Neural cell (in vitro differentiated cells): ENCODE results near the gene C1orf141. TPM values are rescaled to one million over a fixed set of nuclear protein-coding genes. Genes with fewer than 3 reads are reported as not detected.

ENCODE experiments used
- polyA plus RNA-seq: library from polyadenylated mRNA; depleted of rRNA; stranded (reverse); fragments of >200 nt; gene quantifications from 2 replicates; pipeline ENCODE4 v1.2.3, GENCODE V29; 2014
- small RNA-seq, 3 experiments: library from RNA; depleted of rRNA; stranded (forward); fragments of <200 nt; gene quantifications; one replicate each; pipeline ENCODE3, GENCODE V24; 2012

C1orf141 gene
- polyA plus RNA-seq, 1 donor from 2014 or later: not detected

Small RNAs within 50 kb of the gene (small RNA-seq; reads per million reads assigned to genes)
- gene RF00322: 0 reads per million in 3 experiments

Other genes with a start within 250 kb of the C1orf141 start
- gene DNAI4, start 210.1 kb downstream of the C1orf141 start, polyA plus RNA-seq: 4.5 and 8.4 TPM in 2 replicates
- gene MIER1, start 210.0 kb downstream of the C1orf141 start, polyA plus RNA-seq: 13.1 and 16.1 TPM in 2 replicates
- gene SLC35D1, start 80.8 kb downstream of the C1orf141 start, polyA plus RNA-seq: 17.9 and 20.2 TPM in 2 replicates
- not detected in 2 replicates for gene IL23R, start 31.5 kb upstream of the C1orf141 start, polyA plus RNA-seq
- not detected in 2 replicates for gene IL12RB2, start 172.9 kb upstream of the C1orf141 start, polyA plus RNA-seq